K562 (cell line): ENCODE data around the gene BCAN. TPM values are rescaled to one million over a fixed set of nuclear protein-coding genes. Genes with fewer than 3 reads are reported as not detected.
A peak's percentile ranks its signal among the peaks of the same experiment; 100 is the strongest.

Source experiments
- ARHGAP35 ChIP-seq: fragments of 450-650 bp; IDR thresholded peaks from 2 replicates; pipeline ENCODE4 v1.6.1; 2018; ENCODE audit not compliant: partially characterized antibody
- CBX2 ChIP-seq: fragments of 200-600 bp; sonication (generic); IDR thresholded peaks from one replicate; pipeline ENCODE4 v1.6.1; 2012; ENCODE audit warnings: mild to moderate bottlenecking, low read length, inconsistent platforms; ENCODE audit not compliant: insufficient read depth, poor library complexity, severe bottlenecking
- CC2D1A ChIP-seq: fragments of 450-650 bp; IDR thresholded peaks from 2 replicates; pipeline ENCODE4 v1.6.1; 2017; ENCODE audit warnings: mild to moderate bottlenecking
- GABPA ChIP-seq: fragments of 200-800 bp; sonication (Bioruptor generic); conservative IDR thresholded peaks from 2 replicates; pipeline ENCODE4 v1.6.1; 2016; ENCODE audit warnings: low read depth, missing genetic modification characterization, missing compliant biosample characterization
- HIVEP1 ChIP-seq: fragments of 250-450 bp; sonication (Bioruptor Pico); IDR thresholded peaks from 2 replicates; pipeline ENCODE4 v1.4.0; 2020; ENCODE audit warnings: mild to moderate bottlenecking
- IRF1 ChIP-seq: sonication (generic); formaldehyde crosslinking; IDR thresholded peaks from 2 replicates; pipeline ENCODE4 v1.8.0; 2022; ENCODE audit warnings: missing genetic modification reagents, mild to moderate bottlenecking, borderline replicate concordance
- MAZ ChIP-seq, 2 experiments: fragments of 450-650 bp in 1 of 2; sonication (generic) in 1 of 2; formaldehyde crosslinking; IDR thresholded peaks in 1 of 2; conservative IDR thresholded peaks in 1 of 2; 2 replicates each; pipeline versions ENCODE4 v1.4.0 to v1.5.0; 2020; ENCODE audit warnings: mild to moderate bottlenecking in 1 of 2, missing genetic modification reagents in 1 of 2
- MEF2D ChIP-seq: conservative IDR thresholded peaks from 2 replicates; pipeline ENCODE4 v1.6.1; 2016; ENCODE audit warnings: low read depth, missing genetic modification characterization, missing compliant biosample characterization
- MLLT1 ChIP-seq, 2 experiments: fragments of 450-650 bp; IDR thresholded peaks; 2 replicates each; pipeline ENCODE4 v1.6.1; 2016
- MTA1 ChIP-seq: fragments of 450-650 bp; IDR thresholded peaks from 2 replicates; pipeline ENCODE4 v1.6.1; 2017; ENCODE audit warnings: borderline replicate concordance
- PYGO2 ChIP-seq: fragments of 450-650 bp; IDR thresholded peaks from 2 replicates; pipeline ENCODE4 v1.6.1; 2016; ENCODE audit warnings: mild to moderate bottlenecking, missing genetic modification characterization, moderate library complexity, missing compliant biosample characterization
- ZBTB2 ChIP-seq: fragments of 450-650 bp; IDR thresholded peaks from 2 replicates; pipeline ENCODE4 v1.6.1; 2016; ENCODE audit warnings: antibody characterized with exemption
- ZBTB34 ChIP-seq: fragments of 250-450 bp; sonication (Bioruptor Pico); IDR thresholded peaks from 2 replicates; pipeline ENCODE4 v1.8.0; 2021; ENCODE audit warnings: mild to moderate bottlenecking, moderate library complexity
- ZMIZ1 ChIP-seq, 2 experiments: fragments of 150-350 bp in 1 of 2; IDR thresholded peaks; 2 replicates each; pipeline ENCODE4 v1.6.1; 2012 to 2016; ENCODE audit warnings: low read depth in 2 of 2, low read length in 2 of 2, mild to moderate bottlenecking in 1 of 2, moderate library complexity in 1 of 2
- ZNF133 ChIP-seq: fragments of 250-450 bp; sonication (Bioruptor Pico); IDR thresholded peaks from 2 replicates; pipeline ENCODE4 v1.4.0; 2020; ENCODE audit warnings: mild to moderate bottlenecking
- ZNF384 ChIP-seq: IDR thresholded peaks from 2 replicates; pipeline ENCODE4 v1.6.1; 2012; ENCODE audit warnings: low read depth, low read length, improper control_type of control experiment
- ZNF707 ChIP-seq: fragments of 250-450 bp; sonication (Bioruptor Pico); conservative IDR thresholded peaks from 2 replicates; pipeline ENCODE4 v1.8.0; 2022; ENCODE audit warnings: inconsistent platforms, mild to moderate bottlenecking, moderate library complexity
- polyA plus RNA-seq, 8 experiments: library from polyadenylated mRNA; depleted of rRNA in 4 of 8; stranded (reverse) in 5 of 8; unstranded in 3 of 8; fragments of >200 nt; fragmentation: Nextera tagmentation in 2 of 8; fragmentation: Illumina TruSeq in 1 of 8; extraction: Ambion mirVana in 2 of 8; extraction: Trizol in 1 of 8; gene quantifications; 2 replicates each; pipeline versions ENCODE4 v1.2.1 to v1.2.3, GENCODE V29; 2011 to 2014; ENCODE audit warnings: inconsistent platforms in 1 of 8, missing spikeins in 1 of 8
- total RNA-seq, 7 experiments: library from RNA; depleted of rRNA in 6 of 7; stranded (reverse); fragments of >200 nt in 6 of 7; fragmentation: Illumina TruSeq in 2 of 7; extraction: Trizol in 2 of 7; gene quantifications; 2 replicates each; pipeline versions ENCODE4 v1.2.1 to v1.2.3, GENCODE V29; 2011 to 2021; ENCODE audit warnings: low replicate concordance in 1 of 7

Gene BCAN
- total and polyA plus RNA-seq, 9 of the 15 experiments (the other 6 are each of a cell fraction or from before 2014, with no cell fraction given), result 0.04 to 0.33 (median 0.14) TPM; not detected in 5

GRCh38 chr1:156625436-156626078 lies 16.4 kb upstream of the BCAN start (continued):
- TF ChIP-seq ZBTB34 (CRISPR knock-in tag) (no peak), ZNF133 (CRISPR knock-in tag) (no peak), ZMIZ1 (IDR thresholded peaks at IDR 0.05; ENCODE audit: low read depth in 2 of 2, low read length in 2 of 2) (no peak), MAZ (CRISPR knock-in tag; conservative IDR thresholded peaks at IDR 0.05 in 1 of 2, IDR thresholded peaks at IDR 0.05 in 1 of 2) (no peak), ARHGAP35 (peak; percentile 57), CBX2 (no peak), MTA1 (peak; percentile 45; the same call in 1 of the 2 replicates), MEF2D (tag) (no peak), HIVEP1 (CRISPR knock-in tag) (no peak), ZNF384 (no peak), GABPA (tag) (no peak), MLLT1 (IDR thresholded peaks at IDR 0.05) (no peak), ZBTB2 (peak; percentile 86), IRF1 (CRISPR knock-in tag) (no peak), PYGO2 (tag) (no peak), ZNF707 (CRISPR knock-in tag) (no peak), CC2D1A (peak; percentile 50)
